ENCODE data around the gene TACC2. TPM values are rescaled to one million over a fixed set of nuclear protein-coding genes. Genes with fewer than 3 reads are reported as not detected.

TACC2 gene
- total RNA-seq, 2 donors from 2014 or later: 210 to 237 TPM

DNA sequence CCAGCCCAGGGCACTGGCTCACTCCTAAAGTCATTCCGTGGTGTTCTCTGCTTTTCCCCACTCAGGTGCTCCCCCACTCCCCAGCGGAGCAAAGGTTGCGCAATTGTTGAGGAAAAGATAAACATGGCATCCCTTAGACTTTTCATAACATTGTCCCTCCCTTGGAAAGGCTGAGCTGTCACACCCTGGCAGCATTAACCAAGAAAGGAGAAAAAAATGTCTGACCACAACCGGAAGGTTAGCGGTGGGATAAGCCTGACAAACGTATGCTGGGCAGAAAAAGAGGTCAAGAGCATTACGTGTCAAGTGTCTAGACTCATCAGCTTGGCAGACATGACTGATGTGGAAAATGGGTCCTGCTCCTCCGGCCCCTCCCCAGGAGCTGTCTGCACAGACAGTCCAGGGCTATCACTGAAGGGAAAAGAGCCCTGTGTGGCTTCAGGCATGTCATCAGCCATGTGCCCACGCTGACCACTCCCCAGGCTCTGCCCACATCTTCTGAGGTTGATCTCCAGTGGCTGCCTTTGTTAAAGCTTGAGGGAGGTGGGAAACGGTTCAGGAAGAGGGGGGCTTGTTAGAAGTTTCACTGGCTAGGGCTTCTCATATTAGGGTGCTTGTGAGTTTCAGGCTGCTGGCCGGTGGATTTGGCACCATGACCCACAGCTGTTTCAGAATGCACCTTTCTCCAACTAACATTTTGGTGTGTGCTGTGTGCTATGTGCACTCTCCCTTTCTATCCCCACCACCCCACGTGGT lies 312.3 kb downstream of the TACC2 start:
- no peak for DNase-seq
- intact Hi-C loops (cut with DNase I): no loop called here
- ATAC-seq: peak in 1 of 2 donors; percentile 90

- ATAC-seq (no peak), DNase-seq (no peak)
- intact Hi-C loops (cut with DNase I): no loop called here
These were observed 312.8 kb downstream of the TACC2 start for GRCh38 chr10:122301811-122302115.

DNA sequence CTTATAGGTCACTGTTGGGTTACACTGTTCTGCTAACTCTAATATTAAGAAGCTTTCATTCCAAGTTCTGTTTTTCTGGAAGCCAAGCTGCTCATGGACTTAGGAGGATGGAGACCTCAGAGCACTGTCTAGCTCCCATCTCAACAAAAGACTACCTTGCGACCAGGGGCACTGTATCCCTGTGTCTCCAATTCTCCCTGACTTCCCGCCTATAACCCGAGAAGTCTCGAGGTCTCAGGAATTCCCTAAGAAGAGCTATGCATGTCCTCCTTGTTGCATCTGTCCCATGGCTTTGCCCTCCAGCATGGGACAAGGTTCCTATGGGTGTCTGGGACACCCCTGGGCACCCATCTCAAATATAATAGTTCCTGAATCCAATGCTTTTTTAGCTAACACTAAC lies 313.4 kb downstream of the TACC2 start:
- DNase-seq (no peak), ATAC-seq (no peak)
- intact Hi-C loops (cut with DNase I): no loop called here

DNA sequence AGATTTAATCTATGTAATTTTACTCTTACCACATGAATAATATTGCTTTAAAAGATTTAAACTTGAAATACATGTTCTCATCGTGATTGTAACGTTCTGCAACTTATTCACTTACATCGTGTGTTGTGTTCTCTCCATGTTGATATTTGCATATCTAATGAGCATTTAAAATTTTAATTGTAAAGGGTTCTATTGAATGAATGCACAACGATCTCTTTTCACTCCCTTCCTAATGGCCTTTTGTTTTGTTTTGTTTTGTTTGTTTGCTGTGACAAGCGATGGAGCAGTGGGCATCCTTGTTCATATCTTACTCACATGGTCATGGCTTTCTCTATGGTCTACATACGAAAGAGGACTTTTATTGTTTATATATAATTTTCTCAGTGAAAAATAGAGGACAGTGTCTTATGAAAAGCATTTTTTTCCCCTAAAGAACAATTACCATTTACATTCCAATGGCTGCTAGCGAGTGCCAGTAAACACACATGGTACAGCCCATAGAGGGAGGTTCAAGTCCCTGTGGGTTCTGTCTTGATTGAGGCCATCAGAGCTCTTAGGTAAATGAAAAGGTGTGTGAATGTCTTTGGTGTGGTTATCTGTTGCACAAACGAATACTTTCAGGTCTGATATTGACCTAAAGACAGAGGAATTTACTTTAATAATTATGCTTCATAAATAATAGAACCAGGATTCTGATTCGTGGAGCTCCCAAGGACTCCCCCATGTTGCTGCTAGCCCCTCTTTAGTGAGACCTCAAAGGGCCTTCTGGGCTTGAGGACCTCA lies 314.5 kb downstream of the TACC2 start:
- intact Hi-C loops (cut with DNase I): no loop called here
- no peak for ATAC-seq

More for the DNA sequence above, 314.5 kb downstream of the TACC2 start:
- no peak for DNase-seq

Other genes starting within 250 kb of the TACC2 start
- 10 to 100 TPM; 37.8 to 47.7 TPM for gene ATE1, start 61.1 kb upstream of the TACC2 start, total RNA-seq
- 10 to 100 TPM; 31.4 to 35.8 TPM for gene NSMCE4A, start 13.9 kb upstream of the TACC2 start, total RNA-seq

Measured in left cardiac atrium (tissue), 4 donors.